ENCODE measurements around the gene RFNG. TPM values are rescaled to one million over a fixed set of nuclear protein-coding genes. Genes with fewer than 3 reads are reported as not detected.
A peak's percentile ranks its signal among the peaks of the same experiment; 100 is the strongest.

The RFNG gene
- total RNA-seq, 2 donors from 2014 or later = 18.2 to 23.1 TPM

DNA sequence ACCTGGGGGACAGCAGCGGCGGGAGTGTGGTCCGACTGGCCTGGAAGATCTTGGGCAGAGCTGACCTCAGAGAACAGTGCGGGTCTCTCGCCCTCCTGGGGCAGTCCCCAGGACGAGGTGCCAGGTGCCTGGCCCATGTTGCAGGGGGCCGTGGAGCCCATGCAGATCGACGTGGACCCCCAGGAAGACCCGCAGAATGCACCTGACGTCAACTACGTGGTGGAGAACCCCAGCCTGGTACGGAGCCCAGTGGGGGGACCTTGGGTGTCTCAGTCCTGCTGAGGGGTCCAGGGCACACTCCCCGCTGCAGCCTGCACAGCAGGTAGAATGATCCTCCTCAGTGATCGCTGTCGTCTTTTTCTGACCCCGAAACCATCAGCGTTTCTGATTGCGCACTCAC, 1.5 kb upstream of the RFNG start:
- DNase-seq (ENCODE audit: low spot score) = no peak
- Mint-ChIP-seq H3K27ac (peak overlapping the region in 1 of 2 donors; percentile 56), H3K36me3 (no peaks in the 10 kb centered on the region), H3K4me3 (peak overlapping the region; percentile 81), H3K27me3 (no peaks in the 10 kb centered on the region), H3K4me1 (ENCODE audit: low read depth in 2 of 2) (peaks cover 3 to 4% of the 10 kb centered on the region in 2 donors), H3K9me3 (no peaks in the 10 kb centered on the region)
- ATAC-seq = no peak

DNA sequence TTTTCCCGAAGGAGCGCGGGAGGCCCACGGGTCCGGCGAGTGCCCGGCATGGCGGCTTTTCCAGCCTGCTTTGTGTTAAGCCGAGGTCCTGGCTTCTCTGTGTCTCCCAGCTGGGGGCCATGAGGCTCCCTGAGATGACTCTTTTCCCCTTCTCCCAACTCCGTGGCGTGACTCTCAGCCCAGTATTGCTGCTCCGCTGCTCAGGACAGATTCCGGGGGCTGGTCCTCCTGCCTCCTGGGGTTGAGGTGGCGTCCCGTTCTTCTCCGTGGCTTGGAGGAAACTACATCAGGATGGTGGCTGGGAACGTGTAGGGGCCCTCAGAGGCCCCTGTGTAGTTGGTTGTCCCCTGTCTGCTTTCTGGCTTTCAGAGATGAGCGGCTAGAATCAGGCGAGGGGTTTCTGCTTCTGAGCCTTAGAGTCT, 1.0 kb upstream of the RFNG start:
- no peaks in the 10 kb centered on the region for H3K9me3 Mint-ChIP-seq
- DNase-seq (ENCODE audit: low spot score) = no peak
- peak overlapping the region; percentile 81 for H3K4me3 Mint-ChIP-seq
- no peak for ATAC-seq
- peaks cover 3 to 5% of the 10 kb centered on the region in 2 donors for H3K4me1 Mint-ChIP-seq (ENCODE audit: low read depth in 2 of 2)
- H3K36me3 Mint-ChIP-seq = no peaks in the 10 kb centered on the region
- H3K27ac Mint-ChIP-seq = peak overlapping the region in 1 of 2 donors; percentile 56
- no peaks in the 10 kb centered on the region for H3K27me3 Mint-ChIP-seq

DNA sequence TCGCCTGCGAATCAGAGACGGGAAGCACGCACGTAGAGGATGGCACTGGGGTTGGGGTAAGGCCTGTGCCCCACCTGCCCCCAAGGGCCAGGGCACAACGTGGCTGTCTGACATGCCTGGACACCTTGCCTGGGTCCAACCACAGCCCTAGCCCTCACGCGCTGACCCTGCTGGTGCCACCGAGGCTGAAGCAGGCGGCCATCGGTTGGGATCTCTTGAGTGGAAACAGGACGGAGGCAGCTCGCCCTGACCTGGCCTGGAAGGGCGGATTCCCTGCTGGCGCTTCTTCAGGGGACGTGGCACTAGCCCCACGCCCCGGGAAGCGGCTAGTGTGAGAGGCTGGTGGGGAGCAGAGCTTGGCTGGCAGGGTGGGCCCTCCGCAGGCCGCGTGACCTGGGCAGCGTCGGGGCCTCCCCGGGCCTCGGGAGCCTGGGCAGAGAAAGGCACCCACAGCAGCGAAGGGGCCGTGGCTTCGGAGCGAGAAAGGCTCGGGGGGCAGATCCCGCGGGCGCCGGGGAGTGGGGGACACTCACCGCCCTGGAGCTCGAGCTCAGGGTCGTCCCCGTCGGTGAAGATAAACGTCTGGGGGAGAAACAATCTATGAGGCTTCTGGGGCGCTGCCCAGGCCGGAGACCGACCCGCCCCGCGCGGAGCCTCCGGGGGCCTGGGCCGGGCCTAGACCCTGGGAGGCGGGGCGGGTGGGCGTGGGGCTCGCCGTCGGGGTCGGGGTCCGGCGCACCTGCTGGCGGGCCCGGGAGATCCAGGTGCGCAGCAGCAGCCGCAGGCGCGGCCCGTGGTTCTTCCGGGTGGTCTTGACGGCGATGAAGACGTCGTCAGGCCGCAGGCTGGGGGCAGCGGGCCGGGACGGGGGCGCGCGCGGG, 610 bp downstream of the RFNG start:
- no peak for DNase-seq (ENCODE audit: low spot score)
- Mint-ChIP-seq H3K27ac (peak overlapping the region; percentile 33 to 82), H3K27me3 (no peaks in the 10 kb centered on the region), H3K4me1 (ENCODE audit: low read depth in 2 of 2) (peaks cover 3 to 9% of the 10 kb centered on the region in 2 donors), H3K4me3 (peak overlapping the region; percentile 80), H3K36me3 (no peaks in the 10 kb centered on the region), H3K9me3 (no peaks in the 10 kb centered on the region)
- ATAC-seq = peak; percentile 2 to 7

DNA sequence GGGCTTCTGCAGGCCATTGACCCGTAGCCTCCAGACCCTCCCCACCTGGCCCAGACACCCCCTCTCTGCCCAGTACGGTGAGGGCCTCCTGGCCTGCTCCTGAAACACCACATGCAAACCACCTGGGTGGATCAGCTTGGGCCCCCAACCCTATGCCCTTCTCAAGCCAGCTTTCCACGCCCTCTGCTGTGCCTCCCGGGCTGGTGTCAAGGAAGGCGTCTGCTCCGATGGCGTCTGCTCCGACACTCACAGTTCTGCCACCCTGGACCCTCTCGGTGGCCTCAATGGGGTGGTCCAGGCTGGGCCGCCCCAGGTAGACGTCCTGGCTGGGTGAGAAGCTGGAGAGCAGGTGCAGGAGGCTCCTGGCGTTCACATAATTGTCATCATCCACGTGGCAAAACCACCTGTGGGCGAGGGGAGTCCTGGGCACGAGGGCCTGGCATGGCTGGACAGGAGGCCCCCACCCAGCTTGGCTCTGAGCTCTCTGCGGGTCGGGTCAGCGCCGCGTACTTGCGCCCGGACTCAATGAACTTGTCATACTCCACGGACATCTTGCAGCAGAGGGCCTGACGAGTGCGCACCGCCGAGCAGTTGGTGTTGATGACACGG, 1.4 kb downstream of the RFNG start:
- H3K4me3 Mint-ChIP-seq = peak overlapping the region; percentile 80
- peak overlapping the region; percentile 33 to 82 for H3K27ac Mint-ChIP-seq
- H3K9me3 Mint-ChIP-seq = no peaks in the 10 kb centered on the region
- DNase-seq (ENCODE audit: low spot score) (no peak), ATAC-seq (no peak)
- no peaks in the 10 kb centered on the region for H3K36me3 Mint-ChIP-seq
- H3K27me3 Mint-ChIP-seq = no peaks in the 10 kb centered on the region
- peaks cover 3 to 9% of the 10 kb centered on the region in 2 donors for H3K4me1 Mint-ChIP-seq (ENCODE audit: low read depth in 2 of 2)

DNA sequence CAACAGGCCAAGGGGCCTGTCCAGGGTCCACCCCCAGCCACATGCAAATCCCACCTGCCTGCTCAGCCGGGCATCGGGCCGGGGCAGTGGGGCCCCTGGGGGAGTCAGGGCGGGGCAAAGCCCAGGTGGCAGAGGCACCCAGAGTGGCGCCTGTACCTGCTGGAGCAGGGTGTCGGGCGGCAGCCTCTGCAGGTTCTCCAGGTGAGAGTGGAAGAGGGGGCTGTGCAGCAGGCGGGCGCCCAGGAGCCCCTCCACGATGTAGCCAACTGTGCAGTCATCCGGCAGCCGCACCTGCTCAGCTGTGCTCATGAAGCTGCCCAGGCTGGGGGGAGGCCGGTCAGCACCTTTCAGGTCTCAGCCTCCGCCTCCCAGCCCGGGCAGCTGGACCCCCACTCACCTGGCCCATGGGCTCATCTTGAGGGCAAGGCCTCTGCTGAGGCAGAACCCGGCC, 2.1 kb downstream of the RFNG start:
- Mint-ChIP-seq H3K4me3 (no peak overlapping the region), H3K27me3 (no peaks in the 10 kb centered on the region), H3K9me3 (no peaks in the 10 kb centered on the region), H3K27ac (no peak overlapping the region), H3K4me1 (ENCODE audit: low read depth in 2 of 2) (peaks cover 3 to 9% of the 10 kb centered on the region in 2 donors), H3K36me3 (no peaks in the 10 kb centered on the region)
- no peak for DNase-seq (ENCODE audit: low spot score)
- no peak for ATAC-seq

DNA sequence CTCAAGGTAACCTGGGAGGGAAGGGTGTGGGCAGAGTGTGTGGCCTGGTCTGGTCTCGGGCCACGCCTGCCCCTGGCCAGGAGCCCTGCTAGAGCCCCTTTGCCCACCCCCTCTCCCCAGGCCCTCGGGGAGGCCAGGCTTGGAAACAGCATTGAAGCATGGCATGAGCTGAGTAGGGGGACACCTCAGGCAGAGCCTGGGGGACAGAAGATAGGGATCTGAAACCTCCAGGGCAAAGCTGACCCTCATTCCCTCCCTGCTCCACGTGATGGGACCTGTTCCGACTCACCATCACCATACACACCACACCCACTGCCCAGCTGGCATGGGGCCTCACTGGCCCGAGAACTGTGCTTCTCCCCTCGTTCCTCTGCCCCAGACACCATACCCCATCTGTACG, 2.5 kb downstream of the RFNG start:
- H3K4me3 Mint-ChIP-seq = no peak overlapping the region
- no peaks in the 10 kb centered on the region for H3K27me3 Mint-ChIP-seq
- peaks cover 3 to 9% of the 10 kb centered on the region in 2 donors for H3K4me1 Mint-ChIP-seq (ENCODE audit: low read depth in 2 of 2)
- H3K9me3 Mint-ChIP-seq = no peaks in the 10 kb centered on the region
- no peak for ATAC-seq
- no peaks in the 10 kb centered on the region for H3K36me3 Mint-ChIP-seq
- no peak for DNase-seq (ENCODE audit: low spot score)
- no peak overlapping the region for H3K27ac Mint-ChIP-seq

DNA sequence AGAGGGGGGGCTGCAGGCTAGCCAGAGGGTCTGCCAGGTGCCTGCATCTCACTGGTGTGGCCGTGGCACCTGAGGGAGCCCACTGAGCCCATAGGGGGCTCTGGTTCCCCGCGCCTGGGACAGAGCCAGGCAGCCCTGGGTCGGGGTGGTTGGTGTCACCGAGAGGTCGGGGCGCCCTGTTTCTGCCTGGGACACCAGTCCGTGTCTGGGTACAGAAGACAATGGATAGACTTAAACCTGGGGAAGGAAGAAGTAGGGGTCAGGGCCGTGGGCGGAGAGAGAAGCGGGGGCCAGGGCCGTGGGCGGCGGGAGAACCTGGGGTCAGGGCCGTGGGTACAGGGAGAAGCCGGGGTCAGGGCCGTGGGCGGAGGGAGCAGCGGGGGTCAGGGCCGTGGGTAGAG, 3.0 kb downstream of the RFNG start:
- H3K27ac Mint-ChIP-seq = no peak overlapping the region
- ATAC-seq (no peak), DNase-seq (ENCODE audit: low spot score) (no peak)
- no peaks in the 10 kb centered on the region for H3K27me3 Mint-ChIP-seq
- no peaks in the 10 kb centered on the region for H3K9me3 Mint-ChIP-seq
- peaks cover 3 to 9% of the 10 kb centered on the region in 2 donors for H3K4me1 Mint-ChIP-seq (ENCODE audit: low read depth in 2 of 2)
- no peak overlapping the region for H3K4me3 Mint-ChIP-seq
- no peaks in the 10 kb centered on the region for H3K36me3 Mint-ChIP-seq

DNA sequence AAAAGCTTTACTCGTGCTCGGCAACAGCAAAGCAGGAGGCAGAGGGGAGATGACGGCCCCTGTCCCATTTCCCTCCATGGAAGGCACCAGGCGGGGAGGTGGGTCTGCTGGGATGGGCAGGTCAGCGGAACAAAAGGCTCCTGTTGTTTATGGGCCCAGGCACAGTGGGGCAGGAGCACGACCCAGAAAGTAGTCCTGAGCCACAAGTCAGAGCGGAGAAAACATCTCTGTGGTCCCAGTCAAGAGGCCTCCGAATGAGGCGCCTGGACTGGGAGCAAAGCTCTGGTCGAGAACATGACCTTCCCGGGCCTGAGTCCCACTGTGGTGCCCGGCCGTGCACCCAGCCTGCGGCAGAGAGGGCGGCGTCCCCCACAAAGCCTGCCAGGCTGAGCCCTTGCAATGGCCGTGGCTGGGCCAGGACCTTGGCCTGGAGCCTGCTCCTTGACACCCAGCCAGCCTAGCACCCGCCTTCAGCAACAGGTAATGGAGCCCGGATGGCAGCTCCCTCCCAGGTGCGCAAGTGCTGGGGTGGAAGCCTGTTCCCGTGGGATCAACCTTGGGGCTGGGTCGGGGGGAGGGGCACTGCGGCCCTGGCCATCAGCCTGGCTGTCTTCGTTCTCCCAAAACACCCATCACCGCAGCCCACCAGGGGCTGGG, 3.6 kb downstream of the RFNG start:
- H3K27ac Mint-ChIP-seq = no peak overlapping the region
- DNase-seq (ENCODE audit: low spot score) (no peak), ATAC-seq (no peak)
- no peak overlapping the region for H3K4me3 Mint-ChIP-seq
- peaks cover 3 to 9% of the 10 kb centered on the region in 2 donors for H3K4me1 Mint-ChIP-seq (ENCODE audit: low read depth in 2 of 2)
- H3K9me3 Mint-ChIP-seq = no peaks in the 10 kb centered on the region
- H3K36me3 Mint-ChIP-seq = no peaks in the 10 kb centered on the region
- no peaks in the 10 kb centered on the region for H3K27me3 Mint-ChIP-seq

DNA sequence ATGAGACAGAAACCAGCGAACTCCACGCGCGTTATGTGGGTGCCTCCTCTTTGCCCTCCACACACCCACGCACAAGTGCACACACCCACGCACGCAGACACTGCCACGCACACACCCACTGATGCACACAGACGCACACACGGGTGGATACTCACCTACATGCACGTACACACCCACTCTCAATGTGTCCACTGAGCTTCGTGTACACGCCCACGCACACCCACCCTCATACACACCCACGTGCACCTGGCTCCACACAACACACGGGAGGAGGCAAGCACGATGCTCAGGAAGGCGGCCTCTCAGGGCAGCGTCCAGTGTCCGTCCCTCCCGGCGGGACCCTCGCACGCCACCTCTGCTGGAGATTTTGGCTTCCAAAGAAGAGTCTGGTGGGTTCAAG, 4.2 kb downstream of the RFNG start:
- H3K4me1 Mint-ChIP-seq (ENCODE audit: low read depth in 2 of 2) = peaks cover 3 to 9% of the 10 kb centered on the region in 2 donors
- no peak overlapping the region for H3K4me3 Mint-ChIP-seq
- no peaks in the 10 kb centered on the region for H3K36me3 Mint-ChIP-seq
- H3K9me3 Mint-ChIP-seq = no peaks in the 10 kb centered on the region
- ATAC-seq (no peak), DNase-seq (ENCODE audit: low spot score) (no peak)
- H3K27ac Mint-ChIP-seq = no peak overlapping the region
- H3K27me3 Mint-ChIP-seq = no peaks in the 10 kb centered on the region

DNA sequence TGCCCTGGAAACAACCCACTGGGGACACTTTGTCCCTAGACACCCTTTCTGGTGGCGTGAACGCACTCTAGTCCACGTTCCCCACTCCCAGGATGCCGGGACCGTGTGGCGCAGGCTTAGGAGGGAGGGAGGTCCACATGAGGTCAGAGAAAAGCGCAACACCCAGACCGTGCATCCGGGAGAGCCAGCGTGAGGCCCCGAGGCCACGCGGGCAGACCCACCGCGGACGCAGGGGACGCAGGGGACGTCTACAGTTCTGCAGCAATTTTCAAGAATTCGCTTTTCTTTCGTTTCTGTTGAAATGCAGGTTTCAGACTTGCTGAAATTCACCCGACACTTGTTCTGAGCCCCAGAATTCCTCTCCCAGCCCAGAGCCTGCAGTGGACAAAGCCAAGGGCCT, 4.7 kb downstream of the RFNG start:
- ATAC-seq (no peak), DNase-seq (ENCODE audit: low spot score) (no peak)
- no peaks in the 10 kb centered on the region for H3K27me3 Mint-ChIP-seq
- peaks cover 3 to 9% of the 10 kb centered on the region in 2 donors for H3K4me1 Mint-ChIP-seq (ENCODE audit: low read depth in 2 of 2)
- no peaks in the 10 kb centered on the region for H3K36me3 Mint-ChIP-seq
- no peak overlapping the region for H3K4me3 Mint-ChIP-seq
- H3K27ac Mint-ChIP-seq = no peak overlapping the region
- H3K9me3 Mint-ChIP-seq = no peaks in the 10 kb centered on the region

DNA sequence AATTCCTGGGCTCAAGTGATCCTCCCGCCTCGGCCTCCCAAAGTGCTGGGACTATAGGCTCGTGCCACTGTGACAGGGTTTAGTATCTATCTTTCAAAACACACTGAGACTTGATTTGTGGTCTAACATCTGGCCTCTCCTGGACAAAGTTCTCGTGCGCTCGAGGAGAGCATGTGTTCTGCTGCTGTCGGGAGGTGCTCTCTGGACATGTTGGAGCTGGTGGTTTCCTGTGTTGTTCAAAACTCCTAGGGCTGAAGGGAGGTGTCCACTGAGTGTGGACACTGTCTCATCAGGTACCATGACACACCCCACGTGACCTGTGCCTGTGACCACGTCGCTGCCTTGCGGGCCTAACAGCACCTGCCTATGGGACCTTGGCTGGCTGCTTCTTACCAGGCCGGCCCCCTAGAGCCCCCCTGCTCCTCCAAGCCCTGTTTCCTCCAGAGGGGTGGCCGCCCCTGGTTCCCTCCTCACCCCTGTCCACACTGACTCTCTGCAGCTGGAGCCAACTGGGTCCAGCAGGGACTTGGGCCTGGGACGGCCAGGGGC, 5.6 kb downstream of the RFNG start:
- DNase-seq (ENCODE audit: low spot score) (no peak), ATAC-seq (no peak)
- H3K36me3 Mint-ChIP-seq = no peaks in the 10 kb centered on the region
- H3K9me3 Mint-ChIP-seq = no peaks in the 10 kb centered on the region
- H3K4me3 Mint-ChIP-seq = no peak overlapping the region
- no peaks in the 10 kb centered on the region for H3K27me3 Mint-ChIP-seq
- H3K4me1 Mint-ChIP-seq (ENCODE audit: low read depth in 2 of 2) = peaks cover 3 to 9% of the 10 kb centered on the region in 2 donors
- no peak overlapping the region for H3K27ac Mint-ChIP-seq

DNA sequence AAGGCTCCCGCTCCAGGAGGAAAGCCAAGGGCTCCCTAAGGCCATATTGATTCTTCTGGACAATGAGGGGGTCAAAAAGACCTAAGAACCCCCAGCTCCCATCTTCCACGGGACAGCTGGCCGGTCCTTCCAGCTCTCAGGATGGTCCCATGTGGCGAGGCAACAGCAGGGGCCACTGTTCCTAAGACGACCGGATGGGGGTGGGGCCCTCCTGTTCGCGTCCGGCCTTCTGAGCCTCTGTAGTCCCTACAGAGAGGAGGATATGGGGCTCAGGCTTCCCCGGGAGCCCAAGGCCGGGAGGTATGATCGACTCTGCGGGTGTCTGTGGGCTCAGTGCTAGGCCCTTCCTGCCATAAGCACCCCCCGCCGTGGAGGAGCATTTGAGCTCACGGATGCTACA, 8.1 kb downstream of the RFNG start:
- ATAC-seq (no peak), DNase-seq (ENCODE audit: low spot score) (no peak)
- H3K4me3 Mint-ChIP-seq = no peak overlapping the region
- no peaks in the 10 kb centered on the region for H3K36me3 Mint-ChIP-seq
- no peaks in the 10 kb centered on the region for H3K9me3 Mint-ChIP-seq
- H3K27me3 Mint-ChIP-seq = no peaks in the 10 kb centered on the region
- H3K4me1 Mint-ChIP-seq (ENCODE audit: low read depth in 2 of 2) = peaks cover 0 to 9% of the 10 kb centered on the region in 2 donors
- H3K27ac Mint-ChIP-seq = no peak overlapping the region

DNA sequence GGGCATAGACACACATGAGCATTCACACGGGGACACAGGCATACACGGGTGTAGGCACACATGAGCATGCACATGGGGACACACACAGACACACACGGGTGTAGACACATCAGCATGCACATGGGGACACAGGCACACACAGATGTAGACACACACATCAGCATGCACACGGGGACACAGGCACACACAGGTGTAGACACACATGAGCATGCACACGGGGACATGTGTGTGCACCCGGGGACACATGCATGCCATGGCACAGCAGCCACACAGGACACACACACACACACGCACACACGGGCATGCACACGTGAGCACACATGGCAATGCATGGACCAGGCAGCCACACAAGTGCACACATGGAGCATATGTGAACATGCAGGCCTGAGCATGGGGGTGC, 9.0 kb downstream of the RFNG start:
- peak; percentile 3 to 42 for ATAC-seq
- no peak overlapping the region for H3K27ac Mint-ChIP-seq
- H3K36me3 Mint-ChIP-seq = no peaks in the 10 kb centered on the region
- no peaks in the 10 kb centered on the region for H3K27me3 Mint-ChIP-seq
- peaks cover 5 to 12% of the 10 kb centered on the region in 2 donors for H3K4me1 Mint-ChIP-seq (ENCODE audit: low read depth in 2 of 2)
- H3K4me3 Mint-ChIP-seq = no peak overlapping the region
- no peak for DNase-seq (ENCODE audit: low spot score)
- H3K9me3 Mint-ChIP-seq = no peaks in the 10 kb centered on the region
